Small intestine (tissue), 7 donors: ENCODE measurements around the gene ELMO1. TPM values are rescaled to one million over a fixed set of nuclear protein-coding genes. Genes with fewer than 3 reads are reported as not detected.
A peak's percentile ranks its signal among the peaks of the same experiment; 100 is the strongest.

Source experiments
- DNase-seq, 2 donors: peaks; one replicate each; pipeline versions ENCODE4 v3.0.0 to v3.0.0-alpha.2; 2013
- FAIRE-seq: peaks from 2 replicates; lab custom pipeline; 2012; peaks lifted over from hg19 to GRCh38; lab: Jason Lieb, UNC
- H3K27ac ChIP-seq, 3 donors: one replicate each; pipeline ENCODE4 v1.5.1; 2013; ENCODE audit warnings: low read length in 2 of 3, mild to moderate bottlenecking in 2 of 3, control low read depth in 1 of 3, inconsistent platforms in 1 of 3, low read depth in 1 of 3, moderate library complexity in 1 of 3
- H3K27me3 ChIP-seq, 3 donors: one replicate each; pipeline ENCODE4 v1.6.1; 2013; ENCODE audit warnings: low read length in 3 of 3, inconsistent platforms in 1 of 3; ENCODE audit not compliant: control insufficient read depth in 3 of 3, insufficient read depth in 3 of 3
- H3K36me3 ChIP-seq, 3 donors: one replicate each; pipeline ENCODE4 v1.6.1; 2013; ENCODE audit warnings: low read length in 3 of 3, inconsistent platforms in 1 of 3, low read depth in 1 of 3, mild to moderate bottlenecking in 1 of 3, moderate library complexity in 1 of 3; ENCODE audit not compliant: control insufficient read depth in 3 of 3, insufficient read depth in 2 of 3
- H3K4me1 ChIP-seq, 3 donors: one replicate each; pipeline ENCODE4 v1.6.1; 2013; ENCODE audit warnings: low read length in 2 of 3, inconsistent platforms in 1 of 3, low read depth in 1 of 3, mild to moderate bottlenecking in 1 of 3, moderate library complexity in 1 of 3; ENCODE audit not compliant: control insufficient read depth in 3 of 3, insufficient read depth in 2 of 3
- H3K4me3 ChIP-seq, 3 donors: one replicate each; pipeline ENCODE4 v1.5.1; 2013; ENCODE audit warnings: low read length in 3 of 3, control low read depth in 1 of 3, inconsistent platforms in 1 of 3, low read depth in 1 of 3, mild to moderate bottlenecking in 1 of 3, moderate library complexity in 1 of 3
- H3K9me3 ChIP-seq, 2 donors: one replicate each; pipeline ENCODE4 v1.6.1; 2013; ENCODE audit warnings: low read depth in 1 of 2, low read length in 1 of 2; ENCODE audit not compliant: control insufficient read depth in 2 of 2, insufficient read depth in 1 of 2
- WGBS, 3 donors: extraction: QIAGEN DNeasy Blood & Tissue Kit; methylation state at CpG; one replicate each; pipeline ENCODE4 v1.1.7; 2013; 5-methylcytosine and 5-hydroxymethylcytosine counted together
- polyA plus RNA-seq, 4 donors: library from polyadenylated mRNA; stranded (reverse) in 3 of 4; unstranded in 1 of 4; fragments of 200-250 nt in 3 of 4; fragments of 120-200 nt in 1 of 4; gene quantifications; one replicate each; pipeline versions ENCODE4 v1.2.1 to v1.2.3, GENCODE V29; 2013
- donor health status: healthy with polysubstance abuse.
- donor health status: control.
- donor health status: control.
- donor health status: Bipolar disorder and iron deficiency.
- donor health status: healthy.

The ELMO1 gene
- polyA plus RNA-seq, 4 donors = 1.8 to 9.3 (median 7.3) TPM

DNA sequence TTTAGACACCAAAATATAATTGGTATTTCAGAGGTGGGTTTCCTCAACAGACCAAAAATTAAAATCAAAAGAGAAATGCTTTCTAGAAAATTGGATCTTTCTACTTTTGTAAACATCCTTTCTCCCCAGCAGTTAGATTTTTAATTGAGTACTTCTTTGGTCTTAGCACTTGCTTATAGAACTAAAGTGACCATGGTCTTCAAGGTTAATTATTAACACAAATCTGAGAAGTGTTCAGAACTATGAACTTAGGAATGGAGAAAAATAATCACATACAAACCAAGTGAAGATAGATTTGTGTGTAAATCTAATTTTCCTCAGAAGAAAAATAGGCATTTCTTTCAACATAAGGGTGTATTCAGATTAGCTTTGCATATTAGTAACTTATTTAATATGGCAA lies 355.4 kb downstream of the ELMO1 start:
- FAIRE-seq (no peak), DNase-seq (peak in 1 of 2 donors; percentile 24)
- Histone ChIP-seq H3K4me1 (peaks cover 0 to 6% (median 0%) of the 10 kb centered on the region in 3 donors), H3K4me3 (no peak overlapping the region), H3K36me3 (no peaks in the 10 kb centered on the region), H3K9me3 (no peaks in the 10 kb centered on the region), H3K27me3 (no peaks in the 10 kb centered on the region), H3K27ac (no peak overlapping the region)

DNA sequence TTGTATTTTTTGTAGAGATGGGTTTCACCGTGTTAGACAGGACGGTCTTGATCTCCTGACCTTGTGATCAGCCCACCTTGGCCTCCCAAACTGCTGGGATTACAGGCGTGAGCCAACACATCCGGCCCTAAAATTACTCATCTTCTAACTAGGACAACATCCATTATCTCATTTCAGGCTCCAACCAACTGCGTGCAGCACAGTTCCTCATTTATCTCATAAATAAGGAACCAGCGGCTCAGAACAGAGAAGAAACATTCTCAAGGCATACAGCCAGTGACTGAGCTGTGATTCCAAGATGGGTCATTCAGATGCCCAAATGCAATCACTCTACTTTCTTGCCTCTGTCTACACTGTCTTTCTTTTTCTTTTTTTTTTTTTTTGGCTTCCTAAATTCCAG lies 356.1 kb downstream of the ELMO1 start:
- H3K36me3 ChIP-seq = no peaks in the 10 kb centered on the region
- DNase-seq (no peak), FAIRE-seq (no peak)
- 77 to 89% (median 85%) methylated on average over 6 of the region's 6 CpGs for WGBS, 3 donors
- H3K9me3 ChIP-seq = no peaks in the 10 kb centered on the region
- H3K27ac ChIP-seq = no peak overlapping the region
- H3K4me3 ChIP-seq = no peak overlapping the region
- H3K4me1 ChIP-seq = peaks cover 0 to 6% (median 0%) of the 10 kb centered on the region in 3 donors
- H3K27me3 ChIP-seq = no peaks in the 10 kb centered on the region

DNA sequence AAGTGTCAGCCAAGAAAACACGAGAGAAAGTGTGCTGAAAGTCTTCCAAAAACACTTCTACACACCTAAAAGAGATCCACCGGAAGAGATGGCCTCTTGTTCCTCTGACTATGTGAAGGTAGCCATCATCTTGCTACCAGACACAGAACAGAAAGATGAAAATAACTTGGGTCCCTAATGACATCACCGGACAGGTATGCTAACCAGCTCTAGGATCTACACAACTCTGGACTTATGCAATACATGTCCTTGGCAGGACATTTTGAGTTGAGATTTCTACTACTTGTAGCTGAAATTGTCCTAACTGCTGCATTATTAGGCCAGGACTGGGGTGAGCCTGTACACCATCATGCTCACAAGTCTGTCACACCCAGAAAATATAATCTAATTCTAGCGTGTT lies 358.7 kb downstream of the ELMO1 start:
- 85 to 92% (median 91%) methylated on average over 4 of the region's 4 CpGs for WGBS, 3 donors
- H3K9me3 ChIP-seq = no peaks in the 10 kb centered on the region
- no peaks in the 10 kb centered on the region for H3K36me3 ChIP-seq
- DNase-seq (no peak), FAIRE-seq (no peak)
- peaks cover 0 to 4% (median 0%) of the 10 kb centered on the region in 3 donors for H3K4me1 ChIP-seq
- H3K27me3 ChIP-seq = no peaks in the 10 kb centered on the region
- no peak overlapping the region for H3K27ac ChIP-seq
- H3K4me3 ChIP-seq = no peak overlapping the region

- H3K4me1 ChIP-seq = peaks cover 0 to 5% (median 0%) of the 10 kb centered on the region in 3 donors
- H3K36me3 ChIP-seq = no peaks in the 10 kb centered on the region
- WGBS, 3 donors = 66 to 90% (median 81%) methylated on average over 5 of the region's 5 CpGs
- no peaks in the 10 kb centered on the region for H3K27me3 ChIP-seq
- no peak for FAIRE-seq
- no peaks in the 10 kb centered on the region for H3K9me3 ChIP-seq
- no peak overlapping the region for H3K4me3 ChIP-seq
- no peak for DNase-seq
- H3K27ac ChIP-seq = no peak overlapping the region
Measured at GRCh38 chr7:37085600-37085999, 363.1 kb downstream of the ELMO1 start.

GRCh38 chr7:37084303-37084702 lies 364.4 kb downstream of the ELMO1 start:
- DNase-seq (no peak), FAIRE-seq (no peak)
- H3K9me3 ChIP-seq = no peaks in the 10 kb centered on the region
- no peak overlapping the region for H3K27ac ChIP-seq
- WGBS, 3 donors = 73 to 77% (median 75%) methylated on average over 2 of the region's 2 CpGs
- no peaks in the 10 kb centered on the region for H3K36me3 ChIP-seq
- peaks cover 0 to 5% (median 0%) of the 10 kb centered on the region in 3 donors for H3K4me1 ChIP-seq
- no peak overlapping the region for H3K4me3 ChIP-seq
- H3K27me3 ChIP-seq = no peaks in the 10 kb centered on the region

- DNase-seq (no peak), FAIRE-seq (no peak)
- Histone ChIP-seq H3K27ac (peak overlapping the region in 1 of 3 donors; percentile 6), H3K4me3 (no peak overlapping the region), H3K36me3 (no peaks in the 10 kb centered on the region), H3K4me1 (peaks cover 0 to 5% (median 0%) of the 10 kb centered on the region in 3 donors), H3K27me3 (no peaks in the 10 kb centered on the region), H3K9me3 (no peaks in the 10 kb centered on the region)
- 72 to 88% (median 83%) methylated on average over 5 of the region's 5 CpGs for WGBS, 3 donors
Measured at GRCh38 chr7:37083311-37084096, 365.2 kb downstream of the ELMO1 start.

DNA sequence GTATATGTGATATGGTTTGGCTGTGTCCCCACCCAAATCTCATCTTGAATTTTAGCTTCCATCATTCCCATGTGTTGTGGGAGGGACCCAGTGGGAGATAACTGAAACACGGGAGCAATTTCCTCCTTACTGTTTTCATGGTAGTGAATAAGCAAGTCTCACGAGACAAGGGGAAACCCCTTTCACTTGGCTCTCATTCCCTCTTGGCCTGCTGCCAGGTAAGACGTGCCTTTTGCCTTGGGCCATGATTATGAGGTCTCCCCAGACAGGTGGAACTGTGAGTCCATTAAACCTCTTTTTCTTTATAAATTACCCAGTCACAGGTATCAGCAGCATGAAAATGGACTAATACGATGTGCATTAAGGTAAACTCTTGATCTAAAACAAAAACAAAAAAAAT lies 367.2 kb downstream of the ELMO1 start:
- no peaks in the 10 kb centered on the region for H3K9me3 ChIP-seq
- no peak overlapping the region for H3K27ac ChIP-seq
- no peak overlapping the region for H3K4me3 ChIP-seq
- DNase-seq = peak; percentile 16 to 58
- H3K4me1 ChIP-seq = peaks cover 0 to 5% (median 0%) of the 10 kb centered on the region in 3 donors
- no peaks in the 10 kb centered on the region for H3K27me3 ChIP-seq
- no peaks in the 10 kb centered on the region for H3K36me3 ChIP-seq
- WGBS, 3 donors = 23 to 29% (median 25%) methylated on average over 4 of the region's 4 CpGs
- FAIRE-seq = no peak

DNA sequence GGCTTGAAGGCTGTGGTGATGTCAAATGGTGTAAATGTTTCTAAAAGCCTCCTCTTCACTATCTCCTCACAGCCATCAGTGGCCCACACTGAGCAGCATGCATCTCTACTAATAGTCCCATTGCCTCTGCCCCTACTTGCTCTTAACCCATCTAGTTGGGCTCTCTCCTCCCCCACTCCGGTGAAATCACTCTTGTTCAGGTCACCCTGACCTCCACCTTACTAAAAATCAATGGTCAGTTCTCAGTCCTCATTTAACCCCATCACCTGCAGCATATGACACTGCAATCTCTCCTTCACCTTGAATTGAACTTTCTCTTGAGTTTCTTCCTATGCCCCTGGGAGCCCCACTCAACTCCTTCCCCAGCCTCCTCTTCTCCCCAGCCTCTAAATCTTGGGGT lies 369.2 kb downstream of the ELMO1 start:
- Histone ChIP-seq H3K36me3 (no peaks in the 10 kb centered on the region), H3K27ac (no peak overlapping the region), H3K27me3 (no peaks in the 10 kb centered on the region), H3K4me3 (no peak overlapping the region), H3K4me1 (peaks cover 0 to 2% (median 0%) of the 10 kb centered on the region in 3 donors), H3K9me3 (no peaks in the 10 kb centered on the region)
- DNase-seq (no peak), FAIRE-seq (no peak)
- WGBS, 3 donors = 77 to 84% (median 83%) methylated on average over 1 of the region's 1 CpG
